Activated CD4-positive, alpha-beta T cell treated with anti-CD3 and anti-CD28 coated beads for 48 hours (primary cell): ENCODE measurements around the gene ASB16.
"Not testable (repeated sequence)": the region's sequence is repeated elsewhere in the genome, so short reads cannot be mapped to it uniquely, and the experiment has no call there.

Experiments used
- DNase-seq: peaks from one replicate; pipeline ENCODE4 v3.0.0-alpha.2; 2020

ASB16 gene, protein sequence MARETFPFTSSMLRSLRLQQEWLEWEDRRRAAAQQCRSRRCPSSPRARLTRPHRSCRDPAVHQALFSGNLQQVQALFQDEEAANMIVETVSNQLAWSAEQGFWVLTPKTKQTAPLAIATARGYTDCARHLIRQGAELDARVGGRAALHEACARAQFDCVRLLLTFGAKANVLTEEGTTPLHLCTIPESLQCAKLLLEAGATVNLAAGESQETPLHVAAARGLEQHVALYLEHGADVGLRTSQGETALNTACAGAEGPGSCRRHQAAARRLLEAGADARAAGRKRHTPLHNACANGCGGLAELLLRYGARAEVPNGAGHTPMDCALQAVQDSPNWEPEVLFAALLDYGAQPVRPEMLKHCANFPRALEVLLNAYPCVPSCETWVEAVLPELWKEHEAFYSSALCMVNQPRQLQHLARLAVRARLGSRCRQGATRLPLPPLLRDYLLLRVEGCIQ

DNA sequence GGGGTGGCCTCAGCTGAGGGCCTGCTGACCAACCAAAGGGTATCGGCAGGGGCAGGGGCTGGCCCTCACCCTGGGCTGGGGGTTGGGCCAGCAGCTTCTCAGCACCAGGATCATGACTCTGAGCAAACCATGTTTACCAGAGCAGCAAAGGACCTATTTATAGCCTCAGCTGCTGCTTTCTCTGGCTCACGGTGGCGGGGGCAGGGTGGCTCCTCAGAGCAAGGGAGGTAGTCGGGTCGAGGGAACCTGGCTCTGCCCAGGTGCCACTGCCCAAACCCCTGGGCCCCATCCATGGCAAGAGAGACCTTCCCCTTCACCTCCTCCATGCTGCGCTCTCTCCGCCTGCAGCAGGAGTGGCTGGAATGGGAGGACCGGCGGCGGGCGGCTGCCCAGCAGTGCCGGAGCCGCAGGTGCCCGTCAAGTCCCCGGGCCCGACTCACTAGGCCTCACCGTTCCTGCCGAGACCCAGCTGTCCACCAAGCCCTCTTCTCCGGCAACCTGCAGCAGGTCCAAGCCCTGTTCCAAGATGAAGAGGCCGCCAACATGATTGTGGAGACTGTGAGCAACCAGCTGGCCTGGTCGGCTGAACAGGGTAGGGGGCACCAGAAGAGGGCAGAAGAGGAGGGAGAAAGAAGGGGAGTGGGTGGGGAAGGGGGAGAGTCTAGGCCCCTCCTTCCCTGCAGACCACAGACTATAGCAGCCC is at the start of gene ASB16:
Gene ASB16 (plus strand): TSS at position 206 of the 703 bp plus-strand sequence. CDS start 86 bp downstream, at position 292.
- no peak for DNase-seq

GRCh38 chr17:44120851-44121605 is 49.5 kb upstream of the ASB16 start:
- no peak for DNase-seq

DNA sequence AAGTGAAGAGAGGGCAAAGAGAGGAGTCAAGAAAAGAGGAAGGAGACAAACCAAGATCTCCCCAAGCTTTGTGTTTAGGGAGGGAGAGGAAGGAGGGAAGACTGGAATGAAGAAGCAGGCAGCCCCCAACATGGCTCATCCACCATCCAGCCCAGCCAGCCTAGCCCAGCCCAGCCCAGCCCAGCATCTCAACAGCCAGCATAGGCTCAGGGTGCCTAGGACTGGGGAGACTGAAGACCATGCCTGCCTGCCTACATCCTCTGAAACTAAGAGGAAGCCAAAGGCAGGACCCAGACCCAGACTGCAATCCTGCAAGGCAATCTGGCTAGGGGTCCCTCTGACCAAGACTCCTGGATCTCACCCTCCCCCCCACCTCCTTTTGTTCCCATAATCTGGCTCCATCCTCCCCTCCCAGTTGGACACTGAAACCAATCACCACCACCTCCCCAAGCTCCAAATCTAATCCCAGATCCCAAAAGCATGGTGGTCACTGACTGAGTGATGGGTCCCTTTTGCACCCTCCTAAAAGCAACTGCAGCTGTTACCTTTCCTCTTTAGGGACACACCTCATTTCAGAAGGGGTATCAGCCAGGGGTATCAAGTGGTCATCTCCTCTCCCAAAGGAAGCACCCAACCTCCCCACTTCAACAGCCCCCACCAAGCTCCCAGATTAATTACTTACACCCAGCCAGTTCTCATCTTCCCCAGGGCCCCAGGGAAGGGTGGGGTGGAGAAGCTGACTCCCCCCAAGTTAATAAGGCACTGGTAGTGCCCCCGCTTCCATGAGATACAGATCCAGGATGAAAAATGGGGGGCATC is 48.3 kb upstream of the ASB16 start:
- no peak for DNase-seq

DNA sequence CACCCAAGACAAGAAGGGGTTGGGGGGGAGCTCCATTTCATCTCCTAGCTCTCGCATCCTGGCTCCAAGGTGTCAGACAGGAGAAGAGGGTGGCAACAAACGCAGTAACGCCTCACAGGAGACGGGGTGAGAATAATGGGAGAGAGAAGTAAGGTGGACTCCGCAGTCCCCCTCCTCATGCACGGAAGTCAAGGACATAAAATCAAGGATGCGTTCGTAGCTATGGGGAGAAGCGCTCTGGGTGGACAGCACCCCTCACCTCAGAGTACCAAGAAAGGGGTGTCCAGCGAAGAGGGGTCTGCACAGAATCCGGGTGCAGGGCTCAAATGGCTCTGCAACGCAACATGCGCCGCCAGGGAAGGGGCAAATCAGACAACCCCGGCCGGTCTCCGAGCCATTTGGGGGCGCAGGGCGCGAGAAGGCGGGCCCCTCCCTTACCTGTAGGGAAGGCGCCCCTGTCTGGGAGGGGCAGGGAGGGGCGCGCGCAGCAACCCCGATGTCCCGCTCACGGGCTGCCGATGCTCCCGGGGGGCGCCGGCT is 47.6 kb upstream of the ASB16 start:
- peak; percentile 29 for DNase-seq

- peak; percentile 97 for DNase-seq
Observed at GRCh38 chr17:44123356-44124117, 47.0 kb upstream of the ASB16 start, which contains the start of gene HDAC5. Gene HDAC5, minus strand, starts transcription at chr17:44123641. Its CDS starts 6,126 bp downstream, at chr17:44117515.

GRCh38 chr17:44124118-44124438 is 46.4 kb upstream of the ASB16 start:
- no peak for DNase-seq

- no peak for DNase-seq
Observed at GRCh38 chr17:44128383-44128782, 42.1 kb upstream of the ASB16 start.

DNA sequence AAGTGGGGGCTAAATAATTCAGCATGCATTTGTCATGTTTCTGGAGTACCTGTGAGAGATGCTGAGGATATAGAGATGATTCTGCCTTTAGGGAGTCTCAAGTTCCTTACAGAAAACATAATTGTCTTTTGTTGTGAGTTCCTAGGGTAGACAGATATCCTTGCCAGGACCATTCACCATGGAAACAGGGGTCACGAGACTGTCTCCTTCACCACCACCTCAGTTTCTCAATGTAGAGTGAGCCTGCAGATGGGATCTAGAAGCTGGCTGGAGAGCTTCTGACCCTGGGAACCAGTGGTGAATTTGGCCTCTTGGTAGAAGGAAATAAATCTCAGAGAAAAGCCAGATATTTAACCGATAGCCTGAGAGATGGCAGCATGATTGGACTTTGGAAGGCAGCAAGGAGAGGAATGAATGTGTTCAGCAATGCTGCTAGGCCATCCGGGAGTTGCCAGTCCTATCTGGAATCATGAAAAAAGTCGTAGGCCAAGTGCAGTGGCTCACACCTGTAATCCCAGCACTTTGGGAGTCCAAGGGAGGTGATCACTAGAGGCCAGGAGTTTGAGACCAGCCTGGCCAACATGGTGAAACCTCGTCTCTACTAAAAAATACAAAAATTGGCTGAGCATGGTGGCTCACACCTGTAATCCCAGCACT is 39.7 kb upstream of the ASB16 start:
- DNase-seq, result no peak

GRCh38 chr17:44131372-44131771 is 39.1 kb upstream of the ASB16 start:
- DNase-seq, result not testable (repeated sequence)

- no peak for DNase-seq
Observed at GRCh38 chr17:44132275-44132821, 38.2 kb upstream of the ASB16 start.

- DNase-seq, result no peak
Observed at GRCh38 chr17:44133918-44134476, 36.5 kb upstream of the ASB16 start.

DNA sequence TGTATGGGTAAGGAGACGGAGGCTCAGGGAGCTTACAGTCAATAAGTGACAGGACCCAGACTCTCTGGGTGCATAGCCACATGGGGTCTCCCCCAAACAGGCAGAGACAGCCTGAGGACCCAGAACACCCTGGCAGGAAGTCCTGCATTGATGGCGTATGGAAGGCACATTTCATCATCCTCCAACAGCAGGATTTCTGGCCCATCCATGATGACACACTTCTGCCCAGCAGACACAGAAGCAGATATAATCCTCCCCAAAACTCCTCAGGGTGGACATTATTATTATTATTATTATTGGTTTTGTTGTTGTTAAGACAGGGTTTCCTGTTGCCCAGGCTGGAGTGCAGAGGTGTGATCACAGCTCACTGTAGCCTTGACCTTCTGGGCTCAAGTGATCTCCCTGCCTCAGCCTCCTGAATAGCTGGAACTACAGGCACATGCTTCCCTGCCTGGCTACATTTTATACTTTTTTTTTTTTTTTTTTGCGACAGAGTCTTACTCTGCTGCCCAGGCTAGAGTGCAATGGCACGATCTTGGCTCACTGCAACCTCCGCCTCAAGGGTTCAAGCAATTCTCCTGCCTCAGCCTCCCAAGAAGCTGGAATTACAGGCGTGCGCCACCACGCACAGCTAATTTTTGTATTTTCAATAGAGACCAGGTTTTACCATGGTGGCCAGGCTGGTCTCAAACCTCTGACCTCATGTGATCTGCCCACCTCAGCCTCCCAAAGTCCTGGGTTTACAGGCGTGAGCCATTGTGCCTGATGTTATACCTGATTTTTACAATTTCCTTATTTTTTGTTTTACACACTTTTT is 35.5 kb upstream of the ASB16 start:
- DNase-seq, result no peak

- peak; percentile 85 for DNase-seq
Observed at GRCh38 chr17:44137891-44138709, 32.4 kb upstream of the ASB16 start.

GRCh38 chr17:44143921-44144320 is 26.6 kb upstream of the ASB16 start:
- not testable (repeated sequence) for DNase-seq

GRCh38 chr17:44144966-44145739 is 25.4 kb upstream of the ASB16 start:
- DNase-seq, result no peak

GRCh38 chr17:44146375-44147346 is 23.8 kb upstream of the ASB16 start:
- no peak for DNase-seq
